ENCODE results near the gene GRIA3.

Gene GRIA3

GRCh38 chrX:123184219-123184865, at the start of gene GRIA3:
Gene GRIA3 (plus strand): TSS chrX:123184278. CDS start chrX:123184536, 258 bp downstream.
- no peak for DNase-seq

GRCh38 chrX:123138473-123138872, 45.6 kb upstream of the GRIA3 start:
- DNase-seq: no peak

GRCh38 chrX:123140454-123140853, 43.6 kb upstream of the GRIA3 start:
- DNase-seq: no peak

- no peak for DNase-seq
Measured at GRCh38 chrX:123140904-123141303, 43.2 kb upstream of the GRIA3 start.

- DNase-seq: no peak
Measured at GRCh38 chrX:123153846-123154335, 30.2 kb upstream of the GRIA3 start.

- DNase-seq: no peak
Measured at GRCh38 chrX:123155327-123155726, 28.8 kb upstream of the GRIA3 start.

GRCh38 chrX:123157586-123157985, 26.5 kb upstream of the GRIA3 start:
- no peak for DNase-seq

GRCh38 chrX:123159403-123159802, 24.7 kb upstream of the GRIA3 start:
- DNase-seq: no peak

GRCh38 chrX:123167621-123168020, 16.5 kb upstream of the GRIA3 start:
- DNase-seq: no peak

GRCh38 chrX:123169247-123169901, 14.7 kb upstream of the GRIA3 start:
- no peak for DNase-seq

- no peak for DNase-seq
Measured at GRCh38 chrX:123170546-123170945, 13.5 kb upstream of the GRIA3 start.

- no peak for DNase-seq
Measured at GRCh38 chrX:123171781-123172180, 12.3 kb upstream of the GRIA3 start.

- DNase-seq: no peak
Measured at GRCh38 chrX:123172869-123173268, 11.2 kb upstream of the GRIA3 start.

GRCh38 chrX:123173833-123174232, 10.2 kb upstream of the GRIA3 start:
- DNase-seq: no peak

GRCh38 chrX:123175366-123176122, 8.5 kb upstream of the GRIA3 start:
- no peak for DNase-seq

GRCh38 chrX:123181233-123181914, 2.7 kb upstream of the GRIA3 start:
- DNase-seq: no peak

- DNase-seq: no peak
Measured at GRCh38 chrX:123184866-123185276, 793 bp downstream of the GRIA3 start.

GRCh38 chrX:123185721-123186120, 1.6 kb downstream of the GRIA3 start:
- DNase-seq: no peak

- no peak for DNase-seq
Measured at GRCh38 chrX:123186801-123187200, 2.7 kb downstream of the GRIA3 start.

GRCh38 chrX:123188081-123188480, 4.0 kb downstream of the GRIA3 start:
- DNase-seq: no peak

GRCh38 chrX:123189338-123189737, 5.3 kb downstream of the GRIA3 start:
- DNase-seq: no peak

- DNase-seq: no peak
Measured at GRCh38 chrX:123190096-123190495, 6.0 kb downstream of the GRIA3 start.

- no peak for DNase-seq
Measured at GRCh38 chrX:123193101-123193500, 9.0 kb downstream of the GRIA3 start.

Measured in stimulated activated CD4-positive, alpha-beta T cell treated with anti-CD3 and anti-CD28 coated beads, Interleukin-4, amount 100 ng/mL, for 1 hour (primary cell).